SJSA1 (cell line): Measurements from ENCODE around the gene ADCY7. TPM values are rescaled to one million over a fixed set of nuclear protein-coding genes. Genes with fewer than 3 reads are reported as not detected.
"Not testable (repeated sequence)": the region's sequence is repeated elsewhere in the genome, so short reads cannot be mapped to it uniquely, and the experiment has no call there.

Experiments
- DNase-seq, 2 experiments: peaks; one replicate each; pipeline ENCODE4 v3.0.0-alpha.2; 2015 to 2020; ENCODE audit warnings: low spot score in 2 of 2, low read depth in 1 of 2
- H3K27ac ChIP-seq: fragments of 250-450 bp; sonication (Bioruptor Pico); 2 replicates; pipeline ENCODE4 v1.5.1; 2020; ENCODE audit warnings: mild to moderate bottlenecking, moderate library complexity
- H3K27me3 ChIP-seq: fragments of 250-450 bp; sonication (Bioruptor Pico); replicated peaks from 2 replicates; pipeline ENCODE4 v1.5.1; 2020; ENCODE audit warnings: mild to moderate bottlenecking, moderate library complexity
- H3K36me3 ChIP-seq: fragments of 250-450 bp; sonication (Bioruptor Pico); 2 replicates; pipeline ENCODE4 v1.5.1; 2020; ENCODE audit warnings: mild to moderate bottlenecking
- H3K4me1 ChIP-seq: fragments of 250-450 bp; sonication (Bioruptor Pico); replicated peaks from 2 replicates; pipeline ENCODE4 v1.6.1; 2021; ENCODE audit warnings: mild to moderate bottlenecking
- H3K4me3 ChIP-seq: fragments of 250-450 bp; sonication (Bioruptor Pico); 2 replicates; pipeline ENCODE4 v1.5.1; 2020; ENCODE audit warnings: mild to moderate bottlenecking
- H3K9me3 ChIP-seq: fragments of 250-450 bp; sonication (Bioruptor Pico); replicated peaks from 2 replicates; pipeline ENCODE4 v1.5.1; 2020; ENCODE audit warnings: mild to moderate bottlenecking
- total RNA-seq: library from RNA; depleted of rRNA; stranded (reverse); fragments of >200 nt; shearing (Covaris generic); gene quantifications from 2 replicates; pipeline ENCODE4 v1.2.3, GENCODE V29; 2014; rRNA removed

Gene ADCY7
- total RNA-seq: 103 and 121 TPM in 2 replicates

- peak within 1 kb of the TSS; percentile 89 for H3K27ac ChIP-seq
- H3K4me1 ChIP-seq: peaks cover 51% of the 10 kb centered on the region
- DNase-seq: peak; percentile 84 to 97
- peaks cover 28% of the 10 kb centered on the region for H3K36me3 ChIP-seq
- peak within 1 kb of the TSS; percentile 40 for H3K4me3 ChIP-seq
- H3K9me3 ChIP-seq: no peaks in the 10 kb centered on the region
- no peaks in the 10 kb centered on the region for H3K27me3 ChIP-seq
Measured at GRCh38 chr16:50266337-50267091, at the start of gene ADCY7. TSS of gene ADCY7 (plus strand) at chr16:50266551. CDS start at chr16:50288180, 21,629 bp downstream.

DNA sequence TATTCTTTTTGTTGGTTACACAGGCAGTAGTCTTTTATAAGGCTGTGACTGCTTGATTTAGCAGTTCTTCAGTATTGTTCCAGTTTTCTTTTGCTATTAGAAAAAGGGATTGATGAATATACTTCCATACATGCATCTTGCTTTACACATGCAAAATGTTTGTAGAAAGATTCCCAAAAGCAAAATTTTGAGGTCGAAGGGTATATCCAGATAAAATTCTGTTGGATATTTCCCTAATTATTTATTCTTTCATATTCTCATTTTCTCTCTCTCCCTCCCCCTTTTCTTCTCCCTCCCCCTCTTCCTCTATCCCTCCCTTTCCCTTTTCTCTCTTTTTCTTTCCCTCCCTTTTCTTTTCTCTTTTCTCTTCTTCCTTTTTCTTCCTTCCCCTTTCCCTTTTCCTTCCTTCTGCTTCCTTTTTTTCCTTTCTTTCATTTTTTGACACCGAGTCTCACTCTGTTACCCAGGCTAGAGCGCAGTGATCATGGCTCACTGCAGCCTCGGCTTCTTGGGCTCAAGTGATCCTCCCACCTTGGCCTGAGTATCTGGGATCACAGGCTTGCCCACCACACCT, 46.9 kb upstream of the ADCY7 start:
- no peaks in the 10 kb centered on the region for H3K9me3 ChIP-seq
- H3K4me3 ChIP-seq: no peak overlapping the region
- no peaks in the 10 kb centered on the region for H3K27me3 ChIP-seq
- DNase-seq: no peak
- no peak overlapping the region for H3K27ac ChIP-seq
- peaks cover 42% of the 10 kb centered on the region for H3K36me3 ChIP-seq
- peaks cover 13% of the 10 kb centered on the region for H3K4me1 ChIP-seq

GRCh38 chr16:50224286-50224685, 42.1 kb upstream of the ADCY7 start:
- Histone ChIP-seq H3K9me3 (no peaks in the 10 kb centered on the region), H3K27me3 (no peaks in the 10 kb centered on the region), H3K27ac (no peak overlapping the region), H3K36me3 (peaks cover 33% of the 10 kb centered on the region), H3K4me3 (no peak overlapping the region), H3K4me1 (peaks cover 32% of the 10 kb centered on the region)
- no peak for DNase-seq

- H3K27ac ChIP-seq: no peak overlapping the region
- DNase-seq: peak in 1 of 2 experiments; percentile 39
- no peaks in the 10 kb centered on the region for H3K27me3 ChIP-seq
- no peak overlapping the region for H3K4me3 ChIP-seq
- H3K9me3 ChIP-seq: no peaks in the 10 kb centered on the region
- H3K4me1 ChIP-seq: peaks cover 33% of the 10 kb centered on the region
- H3K36me3 ChIP-seq: peaks cover 29% of the 10 kb centered on the region
Measured at GRCh38 chr16:50227120-50227519, 39.2 kb upstream of the ADCY7 start.

DNA sequence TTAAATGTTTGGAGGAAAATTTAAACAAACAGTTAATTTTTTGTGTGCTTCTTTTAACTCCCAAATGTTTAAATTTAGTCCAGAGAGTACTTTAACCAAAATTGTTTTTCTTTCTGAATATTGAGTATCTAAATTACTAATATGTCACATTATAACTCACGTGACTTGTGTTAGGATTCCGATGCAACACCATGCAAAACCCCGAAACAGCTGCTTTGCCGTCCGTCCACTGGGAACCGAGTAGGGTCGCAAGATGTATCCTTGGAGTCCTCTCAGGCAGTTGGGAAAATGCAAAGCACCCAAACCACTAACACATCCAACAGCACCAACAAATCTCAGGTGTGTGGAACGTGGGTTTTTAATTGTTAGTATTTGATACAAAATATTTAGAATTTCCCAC, 38.7 kb upstream of the ADCY7 start:
- no peaks in the 10 kb centered on the region for H3K9me3 ChIP-seq
- no peak overlapping the region for H3K4me3 ChIP-seq
- H3K36me3 ChIP-seq: peaks cover 24% of the 10 kb centered on the region
- H3K4me1 ChIP-seq: peaks cover 38% of the 10 kb centered on the region
- no peak overlapping the region for H3K27ac ChIP-seq
- DNase-seq: peak in 1 of 2 experiments; percentile 18
- H3K27me3 ChIP-seq: no peaks in the 10 kb centered on the region

GRCh38 chr16:50228364-50228868, 37.9 kb upstream of the ADCY7 start:
- Histone ChIP-seq H3K4me3 (no peak overlapping the region), H3K9me3 (no peaks in the 10 kb centered on the region), H3K27ac (no peak overlapping the region), H3K27me3 (no peaks in the 10 kb centered on the region), H3K4me1 (peaks cover 43% of the 10 kb centered on the region), H3K36me3 (peaks cover 24% of the 10 kb centered on the region)
- no peak for DNase-seq

DNA sequence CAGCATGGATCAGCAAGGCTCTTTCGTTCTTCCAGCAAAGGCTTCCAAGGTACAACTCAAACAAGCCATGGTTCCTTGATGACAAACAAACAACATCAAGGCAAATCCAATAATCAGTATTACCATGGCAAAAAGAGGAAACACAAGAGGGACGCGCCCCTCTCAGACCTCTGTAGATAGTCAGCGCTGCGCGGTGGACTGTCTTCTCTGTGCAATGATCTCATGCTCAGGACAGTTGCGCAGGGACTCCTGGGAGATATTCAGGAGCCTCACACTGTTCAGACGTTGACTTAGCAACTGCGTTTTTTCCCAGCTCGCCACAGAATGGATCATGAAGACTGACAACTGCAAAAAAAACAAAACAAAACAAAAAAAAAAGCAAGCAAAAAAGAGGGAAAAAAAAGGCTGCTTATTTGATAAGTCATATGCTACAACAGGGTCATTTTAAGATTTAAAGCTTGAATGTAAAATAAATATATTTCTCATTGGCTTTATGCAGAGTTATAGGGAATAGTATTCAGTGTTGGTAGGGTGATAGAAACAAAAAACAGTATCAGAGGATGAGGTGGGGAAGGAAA, 37.1 kb upstream of the ADCY7 start:
- H3K4me1 ChIP-seq: peaks cover 43% of the 10 kb centered on the region

DNA sequence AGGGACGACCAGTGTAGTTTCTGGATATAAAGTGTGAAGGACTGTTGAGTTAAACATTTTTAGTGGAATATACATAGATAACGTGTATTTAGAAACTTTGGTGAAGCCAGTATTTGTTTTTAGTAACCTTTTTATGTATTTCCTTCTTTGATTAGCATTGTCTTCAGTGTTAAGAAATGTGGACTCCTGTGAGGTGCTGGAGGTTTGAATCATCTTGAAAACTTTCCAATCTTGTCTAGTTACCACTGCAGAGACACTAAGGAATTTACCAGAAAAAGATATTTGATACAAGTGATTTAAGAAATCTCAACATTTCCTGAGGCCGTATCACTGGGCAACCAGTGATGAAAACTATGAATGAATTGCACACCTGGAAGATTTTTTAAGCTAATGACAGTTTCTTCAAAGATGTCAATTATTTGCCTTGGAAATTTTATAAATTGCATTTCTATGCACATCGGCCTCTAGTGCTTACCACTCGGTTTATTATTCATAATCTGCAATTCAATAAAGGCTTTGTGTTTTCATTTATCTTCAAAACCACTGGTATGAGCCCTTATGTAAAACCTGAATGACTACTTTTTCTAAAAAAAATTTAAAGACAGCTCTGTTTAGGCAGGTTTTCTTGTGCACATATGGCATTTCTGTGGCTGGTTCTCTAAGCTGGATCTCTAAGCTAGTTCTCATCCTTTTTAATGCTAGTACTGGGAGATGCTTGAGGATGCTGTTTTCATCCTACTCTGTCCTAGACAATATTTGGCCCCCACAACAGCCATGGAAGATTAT, 31.4 kb upstream of the ADCY7 start:
- H3K36me3 ChIP-seq: no peaks in the 10 kb centered on the region
- H3K4me1 ChIP-seq: peaks cover 46% of the 10 kb centered on the region
- H3K27ac ChIP-seq: peak overlapping the region; percentile 8
- no peaks in the 10 kb centered on the region; the same call in 1 of the 2 replicates for H3K27me3 ChIP-seq
- DNase-seq: peak in 1 of 2 experiments; percentile 76
- H3K9me3 ChIP-seq: no peaks in the 10 kb centered on the region
- H3K4me3 ChIP-seq: no peak overlapping the region

More for the DNA sequence above, 37.1 kb upstream of the ADCY7 start:
- no peaks in the 10 kb centered on the region; the same call in 1 of the 2 replicates for H3K27me3 ChIP-seq
- H3K27ac ChIP-seq: no peak overlapping the region
- peaks cover 24% of the 10 kb centered on the region for H3K36me3 ChIP-seq
- H3K4me3 ChIP-seq: no peak overlapping the region
- DNase-seq: no peak
- no peaks in the 10 kb centered on the region for H3K9me3 ChIP-seq

DNA sequence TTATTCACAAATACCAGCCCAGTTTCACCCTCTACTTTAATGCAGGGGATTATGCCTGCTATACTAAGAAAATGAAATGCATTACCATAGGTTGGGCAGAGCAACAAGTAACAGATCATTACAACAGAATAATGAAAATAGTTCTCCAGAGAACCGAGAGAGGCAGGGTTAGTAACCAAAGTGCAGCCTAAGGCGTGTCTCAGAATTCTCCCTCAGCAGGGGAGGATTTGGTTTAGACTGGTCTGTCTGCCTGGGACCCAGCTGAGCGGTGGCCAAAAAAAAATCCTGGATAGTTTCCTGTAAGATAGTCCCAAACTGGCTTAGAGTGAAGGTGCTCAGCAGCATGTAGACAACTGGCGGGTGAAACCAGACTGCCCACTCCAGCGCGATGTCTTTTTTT, 30.8 kb upstream of the ADCY7 start:
- no peak for DNase-seq
- no peaks in the 10 kb centered on the region for H3K36me3 ChIP-seq
- peaks cover 46% of the 10 kb centered on the region for H3K4me1 ChIP-seq
- no peak overlapping the region for H3K4me3 ChIP-seq
- no peaks in the 10 kb centered on the region; the same call in 1 of the 2 replicates for H3K27me3 ChIP-seq
- H3K9me3 ChIP-seq: no peaks in the 10 kb centered on the region
- H3K27ac ChIP-seq: 0 out of 2 replicates have a peak overlapping the region, but pooled peaks have one; percentile 5

- Histone ChIP-seq H3K9me3 (no peaks in the 10 kb centered on the region), H3K36me3 (no peaks in the 10 kb centered on the region), H3K4me3 (no peak overlapping the region), H3K27ac (no peak overlapping the region), H3K4me1 (peaks cover 43% of the 10 kb centered on the region), H3K27me3 (no peaks in the 10 kb centered on the region; the same call in 1 of the 2 replicates)
- no peak for DNase-seq
Measured at GRCh38 chr16:50238314-50238713, 28.0 kb upstream of the ADCY7 start.

GRCh38 chr16:50238868-50239301, 27.5 kb upstream of the ADCY7 start:
- H3K4me3 ChIP-seq: no peak overlapping the region
- H3K9me3 ChIP-seq: no peaks in the 10 kb centered on the region
- H3K27ac ChIP-seq: no peak overlapping the region
- H3K27me3 ChIP-seq: no peaks in the 10 kb centered on the region
- peaks cover 42% of the 10 kb centered on the region for H3K4me1 ChIP-seq
- no peaks in the 10 kb centered on the region for H3K36me3 ChIP-seq
- DNase-seq: no peak

GRCh38 chr16:50243024-50243423, 23.3 kb upstream of the ADCY7 start:
- Histone ChIP-seq H3K4me1 (peaks cover 53% of the 10 kb centered on the region), H3K36me3 (peaks cover 12% of the 10 kb centered on the region)
- H3K9me3 ChIP-seq, H3K4me3 ChIP-seq, H3K27me3 ChIP-seq, H3K27ac ChIP-seq, DNase-seq: not testable (repeated sequence)

DNA sequence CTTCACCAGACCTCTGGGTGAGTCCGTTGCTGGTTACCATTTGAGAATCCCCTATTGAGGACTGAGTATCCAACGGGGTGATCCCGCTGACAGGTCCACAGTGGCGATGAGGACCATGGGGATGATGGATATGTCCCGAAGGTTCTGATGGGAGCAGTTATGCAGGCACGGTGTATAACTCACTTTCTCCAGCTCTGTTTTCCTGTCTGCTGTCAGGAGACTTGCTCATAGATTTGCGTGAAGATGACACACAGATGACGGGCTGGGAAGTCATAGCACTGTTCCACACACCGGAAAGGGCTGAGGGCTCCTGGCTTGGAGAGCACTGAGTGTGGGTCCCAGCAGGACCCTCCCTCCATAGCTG, 22.2 kb upstream of the ADCY7 start:
- Histone ChIP-seq H3K4me3 (peak overlapping the region; percentile 67), H3K27ac (peak overlapping the region; percentile 96), H3K4me1 (peaks cover 60% of the 10 kb centered on the region), H3K36me3 (peaks cover 19% of the 10 kb centered on the region), H3K9me3 (no peaks in the 10 kb centered on the region; the same call in 1 of the 2 replicates), H3K27me3 (no peaks in the 10 kb centered on the region)
- peak; percentile 50 to 53 for DNase-seq
